WTC11 (cell line): ENCODE data around the gene ITGA11.

ENCODE experiments used
- ELF4 ChIP-seq: sonication (generic); formaldehyde crosslinking; IDR thresholded peaks from 2 replicates; pipeline ENCODE4 v1.8.1; 2022; ENCODE audit warnings: low read depth, mild to moderate bottlenecking, moderate library complexity, missing genetic modification reagents
- ESRRA ChIP-seq: sonication (generic); formaldehyde crosslinking; IDR thresholded peaks from 2 replicates; pipeline ENCODE4 v1.8.1; 2022; ENCODE audit warnings: mild to moderate bottlenecking, missing genetic modification reagents, borderline replicate concordance
- FOXK1 ChIP-seq: sonication (generic); formaldehyde crosslinking; IDR thresholded peaks from 2 replicates; pipeline ENCODE4 v1.8.0; 2022; ENCODE audit warnings: mild to moderate bottlenecking, moderate library complexity, missing genetic modification reagents
- MAX ChIP-seq: sonication (generic); formaldehyde crosslinking; IDR thresholded peaks from 2 replicates; pipeline ENCODE4 v1.8.0; 2022; ENCODE audit warnings: mild to moderate bottlenecking, missing genetic modification reagents
- NFYB ChIP-seq: sonication (generic); formaldehyde crosslinking; conservative IDR thresholded peaks from 2 replicates; pipeline ENCODE4 v1.8.0; 2022; ENCODE audit warnings: low read depth, missing genetic modification reagents
- SMAD3 ChIP-seq: sonication (generic); formaldehyde crosslinking; IDR thresholded peaks from 2 replicates; pipeline ENCODE4 v1.8.0; 2022; ENCODE audit warnings: missing genetic modification reagents, mild to moderate bottlenecking, borderline replicate concordance
- SP1 ChIP-seq: sonication (generic); formaldehyde crosslinking; conservative IDR thresholded peaks from 2 replicates; pipeline ENCODE4 v1.8.1; 2022; ENCODE audit warnings: missing genetic modification reagents
- ZBTB43 ChIP-seq: sonication (generic); formaldehyde crosslinking; IDR thresholded peaks from 2 replicates; pipeline ENCODE4 v1.8.1; 2023; ENCODE audit warnings: mild to moderate bottlenecking, missing genetic modification reagents
- TF ChIP-seq, protein P1 (sequence below): fragments of 200-600 bp; IDR thresholded peaks from 2 replicates; pipeline ENCODE4 v1.8.0; 2022; ENCODE audit warnings: antibody characterized with exemption
- TF ChIP-seq, protein P2 (sequence below): sonication (generic); formaldehyde crosslinking; IDR thresholded peaks from 2 replicates; pipeline ENCODE4 v1.8.0; 2022; ENCODE audit warnings: mild to moderate bottlenecking, missing genetic modification reagents
- TF ChIP-seq, protein P3 (sequence below): sonication (generic); formaldehyde crosslinking; IDR thresholded peaks from 2 replicates; pipeline ENCODE4 v1.8.0; 2023; ENCODE audit warnings: missing genetic modification reagents

GRCh38 chr15:68348081-68348480, 83.9 kb downstream of the ITGA11 start:
- TF ChIP-seq, protein P1, sequence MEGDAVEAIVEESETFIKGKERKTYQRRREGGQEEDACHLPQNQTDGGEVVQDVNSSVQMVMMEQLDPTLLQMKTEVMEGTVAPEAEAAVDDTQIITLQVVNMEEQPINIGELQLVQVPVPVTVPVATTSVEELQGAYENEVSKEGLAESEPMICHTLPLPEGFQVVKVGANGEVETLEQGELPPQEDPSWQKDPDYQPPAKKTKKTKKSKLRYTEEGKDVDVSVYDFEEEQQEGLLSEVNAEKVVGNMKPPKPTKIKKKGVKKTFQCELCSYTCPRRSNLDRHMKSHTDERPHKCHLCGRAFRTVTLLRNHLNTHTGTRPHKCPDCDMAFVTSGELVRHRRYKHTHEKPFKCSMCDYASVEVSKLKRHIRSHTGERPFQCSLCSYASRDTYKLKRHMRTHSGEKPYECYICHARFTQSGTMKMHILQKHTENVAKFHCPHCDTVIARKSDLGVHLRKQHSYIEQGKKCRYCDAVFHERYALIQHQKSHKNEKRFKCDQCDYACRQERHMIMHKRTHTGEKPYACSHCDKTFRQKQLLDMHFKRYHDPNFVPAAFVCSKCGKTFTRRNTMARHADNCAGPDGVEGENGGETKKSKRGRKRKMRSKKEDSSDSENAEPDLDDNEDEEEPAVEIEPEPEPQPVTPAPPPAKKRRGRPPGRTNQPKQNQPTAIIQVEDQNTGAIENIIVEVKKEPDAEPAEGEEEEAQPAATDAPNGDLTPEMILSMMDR: no peak
- TF ChIP-seq NFYB (CRISPR knock-in tag) (no peak), SMAD3 (CRISPR knock-in tag) (no peak), ESRRA (CRISPR knock-in tag) (no peak), ZBTB43 (CRISPR knock-in tag) (no peak), ELF4 (CRISPR knock-in tag) (no peak), FOXK1 (CRISPR knock-in tag) (no peak), SP1 (CRISPR knock-in tag) (no peak), MAX (CRISPR knock-in tag) (no peak)
- TF ChIP-seq, protein P2, sequence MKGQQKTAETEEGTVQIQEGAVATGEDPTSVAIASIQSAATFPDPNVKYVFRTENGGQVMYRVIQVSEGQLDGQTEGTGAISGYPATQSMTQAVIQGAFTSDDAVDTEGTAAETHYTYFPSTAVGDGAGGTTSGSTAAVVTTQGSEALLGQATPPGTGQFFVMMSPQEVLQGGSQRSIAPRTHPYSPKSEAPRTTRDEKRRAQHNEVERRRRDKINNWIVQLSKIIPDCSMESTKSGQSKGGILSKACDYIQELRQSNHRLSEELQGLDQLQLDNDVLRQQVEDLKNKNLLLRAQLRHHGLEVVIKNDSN (CRISPR knock-in tag): no peak
- TF ChIP-seq, protein P3, sequence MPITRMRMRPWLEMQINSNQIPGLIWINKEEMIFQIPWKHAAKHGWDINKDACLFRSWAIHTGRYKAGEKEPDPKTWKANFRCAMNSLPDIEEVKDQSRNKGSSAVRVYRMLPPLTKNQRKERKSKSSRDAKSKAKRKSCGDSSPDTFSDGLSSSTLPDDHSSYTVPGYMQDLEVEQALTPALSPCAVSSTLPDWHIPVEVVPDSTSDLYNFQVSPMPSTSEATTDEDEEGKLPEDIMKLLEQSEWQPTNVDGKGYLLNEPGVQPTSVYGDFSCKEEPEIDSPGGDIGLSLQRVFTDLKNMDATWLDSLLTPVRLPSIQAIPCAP: no peak
